Measurements from ENCODE around the gene CYP21A2.
A peak's percentile ranks its signal among the peaks of the same experiment; 100 is the strongest.

CYP21A2 gene

GRCh38 chr6:32087574-32088486 lies 49.6 kb downstream of the CYP21A2 start:
- peak; percentile 85 for DNase-seq (ENCODE audit: low read depth)
- peak; percentile 50 for TF ChIP-seq CTCF (IDR thresholded peaks at IDR 0.05; ENCODE audit: low read depth, low read length)
- no peak for TF ChIP-seq MAX (IDR thresholded peaks at IDR 0.05; ENCODE audit: low read depth, low read length)
- TF ChIP-seq POLR2A (IDR thresholded peaks at IDR 0.05; ENCODE audit: extremely low read depth, insufficient read length), result no peak
- H3K4me3 ChIP-seq (ENCODE audit: low read depth, low read length), result no peak overlapping the region

- no peak for DNase-seq (ENCODE audit: low read depth)
- TF ChIP-seq POLR2A (IDR thresholded peaks at IDR 0.05; ENCODE audit: extremely low read depth, insufficient read length) (no peak), MYC (IDR thresholded peaks at IDR 0.05; ENCODE audit: low read depth, low read length) (no peak), CTCF (IDR thresholded peaks at IDR 0.05; ENCODE audit: low read depth, low read length) (no peak), MAX (IDR thresholded peaks at IDR 0.05; ENCODE audit: low read depth, low read length) (no peak)
- H3K4me3 ChIP-seq (ENCODE audit: low read depth, low read length), result no peak overlapping the region
Observed at GRCh38 chr6:32088487-32089049, 50.4 kb downstream of the CYP21A2 start.

GRCh38 chr6:32089082-32089828 lies 51.0 kb downstream of the CYP21A2 start:
- TF ChIP-seq MYC (IDR thresholded peaks at IDR 0.05; ENCODE audit: low read depth, low read length), result no peak
- TF ChIP-seq CTCF (IDR thresholded peaks at IDR 0.05; ENCODE audit: low read depth, low read length), result no peak
- TF ChIP-seq MAX (IDR thresholded peaks at IDR 0.05; ENCODE audit: low read depth, low read length), result no peak
- TF ChIP-seq POLR2A (IDR thresholded peaks at IDR 0.05; ENCODE audit: extremely low read depth, insufficient read length), result no peak
- no peak overlapping the region for H3K4me3 ChIP-seq (ENCODE audit: low read depth, low read length)
- DNase-seq (ENCODE audit: low read depth), result no peak
